Measurements from ENCODE around the gene BABAM2. TPM values are rescaled to one million over a fixed set of nuclear protein-coding genes. Genes with fewer than 3 reads are reported as not detected.

The BABAM2 gene
- total RNA-seq, 1 donor from 2014 or later, result 37.1 TPM

GRCh38 chr2:28034696-28035095, 144.2 kb downstream of the BABAM2 start:
- TF ChIP-seq, protein P1, sequence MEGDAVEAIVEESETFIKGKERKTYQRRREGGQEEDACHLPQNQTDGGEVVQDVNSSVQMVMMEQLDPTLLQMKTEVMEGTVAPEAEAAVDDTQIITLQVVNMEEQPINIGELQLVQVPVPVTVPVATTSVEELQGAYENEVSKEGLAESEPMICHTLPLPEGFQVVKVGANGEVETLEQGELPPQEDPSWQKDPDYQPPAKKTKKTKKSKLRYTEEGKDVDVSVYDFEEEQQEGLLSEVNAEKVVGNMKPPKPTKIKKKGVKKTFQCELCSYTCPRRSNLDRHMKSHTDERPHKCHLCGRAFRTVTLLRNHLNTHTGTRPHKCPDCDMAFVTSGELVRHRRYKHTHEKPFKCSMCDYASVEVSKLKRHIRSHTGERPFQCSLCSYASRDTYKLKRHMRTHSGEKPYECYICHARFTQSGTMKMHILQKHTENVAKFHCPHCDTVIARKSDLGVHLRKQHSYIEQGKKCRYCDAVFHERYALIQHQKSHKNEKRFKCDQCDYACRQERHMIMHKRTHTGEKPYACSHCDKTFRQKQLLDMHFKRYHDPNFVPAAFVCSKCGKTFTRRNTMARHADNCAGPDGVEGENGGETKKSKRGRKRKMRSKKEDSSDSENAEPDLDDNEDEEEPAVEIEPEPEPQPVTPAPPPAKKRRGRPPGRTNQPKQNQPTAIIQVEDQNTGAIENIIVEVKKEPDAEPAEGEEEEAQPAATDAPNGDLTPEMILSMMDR (IDR thresholded peaks at IDR 0.05; ENCODE audit: unreplicated experiment), result no peak
- no peak overlapping the region for H3K4me3 Mint-ChIP-seq (ENCODE audit: low read depth)
- H3K9me3 Mint-ChIP-seq (ENCODE audit: low read depth), result no peaks in the 10 kb centered on the region
- H3K27me3 Mint-ChIP-seq, result no peaks in the 10 kb centered on the region
- DNase-seq (ENCODE audit: low spot score, unreplicated experiment), result no peak
- H3K4me1 Mint-ChIP-seq (ENCODE audit: low read depth), result peaks cover 1% of the 10 kb centered on the region
- H3K27ac Mint-ChIP-seq, result no peak overlapping the region
- H3K36me3 Mint-ChIP-seq (ENCODE audit: insufficient read depth), result no peaks in the 10 kb centered on the region

GRCh38 chr2:28035163-28035690, 144.7 kb downstream of the BABAM2 start:
- H3K9me3 Mint-ChIP-seq (ENCODE audit: low read depth), result no peaks in the 10 kb centered on the region
- H3K36me3 Mint-ChIP-seq (ENCODE audit: insufficient read depth), result no peaks in the 10 kb centered on the region
- no peak overlapping the region for H3K4me3 Mint-ChIP-seq (ENCODE audit: low read depth)
- TF ChIP-seq, protein P1 (IDR thresholded peaks at IDR 0.05; ENCODE audit: unreplicated experiment), result no peak
- H3K27ac Mint-ChIP-seq, result no peak overlapping the region
- no peaks in the 10 kb centered on the region for H3K27me3 Mint-ChIP-seq
- H3K4me1 Mint-ChIP-seq (ENCODE audit: low read depth), result peaks cover 1% of the 10 kb centered on the region
- no peak for DNase-seq (ENCODE audit: low spot score, unreplicated experiment)

GRCh38 chr2:28035816-28036215, 145.3 kb downstream of the BABAM2 start:
- no peak overlapping the region for H3K27ac Mint-ChIP-seq
- H3K9me3 Mint-ChIP-seq (ENCODE audit: low read depth), result no peaks in the 10 kb centered on the region
- H3K4me1 Mint-ChIP-seq (ENCODE audit: low read depth), result peaks cover 1% of the 10 kb centered on the region
- TF ChIP-seq, protein P1 (IDR thresholded peaks at IDR 0.05; ENCODE audit: unreplicated experiment), result no peak
- no peaks in the 10 kb centered on the region for H3K36me3 Mint-ChIP-seq (ENCODE audit: insufficient read depth)
- no peaks in the 10 kb centered on the region for H3K27me3 Mint-ChIP-seq
- H3K4me3 Mint-ChIP-seq (ENCODE audit: low read depth), result no peak overlapping the region
- DNase-seq (ENCODE audit: low spot score, unreplicated experiment), result no peak

DNA sequence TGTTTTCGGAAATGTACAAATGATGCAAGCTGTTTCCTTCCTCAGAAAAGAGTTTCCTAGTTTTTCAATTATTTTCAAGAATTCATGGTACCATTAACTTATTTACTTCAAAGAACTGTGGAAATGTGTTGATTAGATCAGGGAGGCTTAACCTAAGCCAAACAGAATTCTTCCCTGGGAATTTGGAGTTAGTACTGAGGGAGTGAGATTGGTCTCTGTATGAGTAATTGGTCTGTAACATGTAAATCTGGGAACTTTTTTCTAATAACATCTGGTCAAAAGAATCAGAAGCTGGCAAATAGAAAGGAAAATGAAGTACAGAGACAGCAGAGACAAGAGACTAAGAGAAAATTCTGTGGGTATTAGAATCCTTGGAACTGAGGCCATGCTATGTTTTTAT, 145.8 kb downstream of the BABAM2 start:
- H3K4me3 Mint-ChIP-seq (ENCODE audit: low read depth), result no peak overlapping the region
- TF ChIP-seq, protein P1 (IDR thresholded peaks at IDR 0.05; ENCODE audit: unreplicated experiment), result no peak
- DNase-seq (ENCODE audit: low spot score, unreplicated experiment), result no peak
- H3K36me3 Mint-ChIP-seq (ENCODE audit: insufficient read depth), result no peaks in the 10 kb centered on the region
- H3K27ac Mint-ChIP-seq, result no peak overlapping the region
- peaks cover 1% of the 10 kb centered on the region for H3K4me1 Mint-ChIP-seq (ENCODE audit: low read depth)
- no peaks in the 10 kb centered on the region for H3K9me3 Mint-ChIP-seq (ENCODE audit: low read depth)
- no peaks in the 10 kb centered on the region for H3K27me3 Mint-ChIP-seq

GRCh38 chr2:28038722-28039121, 148.2 kb downstream of the BABAM2 start:
- H3K27me3 Mint-ChIP-seq, result no peaks in the 10 kb centered on the region
- no peak for DNase-seq (ENCODE audit: low spot score, unreplicated experiment)
- TF ChIP-seq, protein P1 (IDR thresholded peaks at IDR 0.05; ENCODE audit: unreplicated experiment), result no peak
- H3K4me1 Mint-ChIP-seq (ENCODE audit: low read depth), result no peaks in the 10 kb centered on the region
- no peak overlapping the region for H3K27ac Mint-ChIP-seq
- H3K36me3 Mint-ChIP-seq (ENCODE audit: insufficient read depth), result no peaks in the 10 kb centered on the region
- H3K4me3 Mint-ChIP-seq (ENCODE audit: low read depth), result no peak overlapping the region
- H3K9me3 Mint-ChIP-seq (ENCODE audit: low read depth), result peaks cover 3% of the 10 kb centered on the region

Measured in progenitor cell of endocrine pancreas (in vitro differentiated cells).